Esophagus squamous epithelium (tissue), 4 donors: ENCODE measurements around the gene PLCB1.

Experiments used
- POLR2A ChIP-seq, 4 donors: fragments of 450-650 bp; IDR thresholded peaks; one replicate each; pipeline ENCODE4 v1.6.1; 2017; ENCODE audit warnings: antibody characterized with exemption in 4 of 4, mild to moderate bottlenecking in 4 of 4, moderate library complexity in 3 of 4
- TF ChIP-seq, protein P1 (sequence below), 6 experiments: fragments of 450-650 bp in 4 of 6; fragments of 200-600 bp in 2 of 6; sonication (generic) in 2 of 6; IDR thresholded peaks; one replicate each; pipeline ENCODE4 v1.5.1; 2016 to 2019; ENCODE audit warnings: antibody characterized with exemption in 6 of 6, mild to moderate bottlenecking in 4 of 6, moderate library complexity in 4 of 6

DNA sequence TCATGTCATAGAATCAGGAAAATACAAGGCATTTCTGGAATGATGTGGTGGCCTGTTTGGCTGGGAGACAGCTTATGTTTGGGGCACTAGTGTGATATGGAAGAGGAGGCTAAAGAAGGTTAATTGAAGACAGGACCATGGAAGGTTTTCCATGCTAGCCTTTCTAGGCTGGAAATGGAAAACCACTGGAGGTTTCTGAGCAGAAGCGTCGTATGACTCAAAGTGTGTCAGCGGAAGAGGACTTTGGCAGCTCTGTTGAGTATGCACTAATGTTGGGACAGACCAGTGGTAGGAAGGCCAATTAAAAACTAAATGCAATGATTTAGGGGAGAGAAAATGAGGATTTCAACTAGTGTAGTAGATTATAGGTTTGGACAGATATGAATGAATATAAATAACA lies 413.1 kb downstream of the PLCB1 start:
- TF ChIP-seq POLR2A (IDR thresholded peaks at IDR 0.05), result no peak
- TF ChIP-seq, protein P1, sequence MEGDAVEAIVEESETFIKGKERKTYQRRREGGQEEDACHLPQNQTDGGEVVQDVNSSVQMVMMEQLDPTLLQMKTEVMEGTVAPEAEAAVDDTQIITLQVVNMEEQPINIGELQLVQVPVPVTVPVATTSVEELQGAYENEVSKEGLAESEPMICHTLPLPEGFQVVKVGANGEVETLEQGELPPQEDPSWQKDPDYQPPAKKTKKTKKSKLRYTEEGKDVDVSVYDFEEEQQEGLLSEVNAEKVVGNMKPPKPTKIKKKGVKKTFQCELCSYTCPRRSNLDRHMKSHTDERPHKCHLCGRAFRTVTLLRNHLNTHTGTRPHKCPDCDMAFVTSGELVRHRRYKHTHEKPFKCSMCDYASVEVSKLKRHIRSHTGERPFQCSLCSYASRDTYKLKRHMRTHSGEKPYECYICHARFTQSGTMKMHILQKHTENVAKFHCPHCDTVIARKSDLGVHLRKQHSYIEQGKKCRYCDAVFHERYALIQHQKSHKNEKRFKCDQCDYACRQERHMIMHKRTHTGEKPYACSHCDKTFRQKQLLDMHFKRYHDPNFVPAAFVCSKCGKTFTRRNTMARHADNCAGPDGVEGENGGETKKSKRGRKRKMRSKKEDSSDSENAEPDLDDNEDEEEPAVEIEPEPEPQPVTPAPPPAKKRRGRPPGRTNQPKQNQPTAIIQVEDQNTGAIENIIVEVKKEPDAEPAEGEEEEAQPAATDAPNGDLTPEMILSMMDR (IDR thresholded peaks at IDR 0.05), result no peak
